KMS-11 (cell line): ENCODE results near the gene ATP10B.
A peak's percentile ranks its signal among the peaks of the same experiment; 100 is the strongest.

Source experiments
- H2AFZ ChIP-seq: fragments of 200-600 bp; sonication (generic); 2 replicates; pipeline ENCODE4 v1.6.1; 2016; ENCODE audit warnings: antibody characterized with exemption, mixed run types, low read depth
- H3K27ac ChIP-seq: fragments of 200-600 bp; sonication (generic); 2 replicates; pipeline ENCODE4 v1.6.1; 2016; ENCODE audit warnings: mild to moderate bottlenecking, mixed run types
- H3K27me3 ChIP-seq: fragments of 200-600 bp; sonication (generic); 2 replicates; pipeline ENCODE4 v1.6.1; 2017; ENCODE audit warnings: mild to moderate bottlenecking, low read depth, mixed run types, moderate library complexity; ENCODE audit not compliant: insufficient read depth
- H3K36me3 ChIP-seq: fragments of 200-600 bp; sonication (generic); 2 replicates; pipeline ENCODE4 v1.6.1; 2017; ENCODE audit warnings: mild to moderate bottlenecking, mixed run types; ENCODE audit not compliant: insufficient read depth
- H3K4me1 ChIP-seq: fragments of 200-600 bp; sonication (generic); 2 replicates; pipeline ENCODE4 v1.6.1; 2016; ENCODE audit warnings: mild to moderate bottlenecking, low read depth, mixed run types; ENCODE audit not compliant: poor library complexity, severe bottlenecking
- H3K4me2 ChIP-seq: fragments of 200-600 bp; sonication (generic); 2 replicates; pipeline ENCODE4 v1.7.0; 2016; ENCODE audit warnings: mild to moderate bottlenecking, mixed run types
- H3K4me3 ChIP-seq: fragments of 200-600 bp; sonication (generic); IDR thresholded peaks from 2 replicates; pipeline ENCODE4 v1.6.1; 2017; ENCODE audit warnings: low read depth, low read length, mixed read lengths; ENCODE audit not compliant: insufficient read depth
- H3K79me2 ChIP-seq: fragments of 200-600 bp; sonication (generic); 2 replicates; pipeline ENCODE4 v1.6.1; 2016; ENCODE audit warnings: low read depth, mixed run types; ENCODE audit not compliant: insufficient read depth
- H3K9ac ChIP-seq: fragments of 200-600 bp; sonication (generic); 2 replicates; pipeline ENCODE4 v1.6.1; 2016; ENCODE audit warnings: mild to moderate bottlenecking, mixed run types
- H4K20me1 ChIP-seq: fragments of 200-600 bp; sonication (generic); 2 replicates; pipeline ENCODE4 v1.6.1; 2016; ENCODE audit warnings: mild to moderate bottlenecking, mixed run types; ENCODE audit not compliant: insufficient read depth
- CTCF ChIP-seq: fragments of 200-600 bp; sonication (generic); conservative IDR thresholded peaks from 2 replicates; pipeline ENCODE4 v1.6.1; 2017; ENCODE audit warnings: low read depth, mild to moderate bottlenecking, antibody characterized with exemption, low read length, moderate library complexity, mixed read lengths

ATP10B gene

GRCh38 chr5:160767062-160767461 lies 84.9 kb downstream of the ATP10B start:
- H3K4me2 ChIP-seq: no peak overlapping the region
- H3K27ac ChIP-seq: no peak overlapping the region
- H3K4me1 ChIP-seq: no peaks in the 10 kb centered on the region
- H2AFZ ChIP-seq: no peak overlapping the region
- H3K36me3 ChIP-seq: no peaks in the 10 kb centered on the region
- no peaks in the 10 kb centered on the region for H4K20me1 ChIP-seq
- H3K79me2 ChIP-seq: no peaks in the 10 kb centered on the region
- TF ChIP-seq CTCF: no peak
- H3K4me3 ChIP-seq: no peak overlapping the region
- H3K9ac ChIP-seq: no peak overlapping the region
- no peaks in the 10 kb centered on the region for H3K27me3 ChIP-seq

- no peak overlapping the region for H2AFZ ChIP-seq
- H3K27ac ChIP-seq: no peak overlapping the region
- TF ChIP-seq CTCF: no peak
- H3K9ac ChIP-seq: no peak overlapping the region
- H3K36me3 ChIP-seq: no peaks in the 10 kb centered on the region
- H3K4me2 ChIP-seq: no peak overlapping the region
- H3K4me3 ChIP-seq: no peak overlapping the region
- H3K4me1 ChIP-seq: no peaks in the 10 kb centered on the region
- H4K20me1 ChIP-seq: no peaks in the 10 kb centered on the region
- H3K79me2 ChIP-seq: no peaks in the 10 kb centered on the region
- no peaks in the 10 kb centered on the region for H3K27me3 ChIP-seq
These were observed 92.0 kb downstream of the ATP10B start for GRCh38 chr5:160760008-160760407.

GRCh38 chr5:160757194-160757593 lies 94.8 kb downstream of the ATP10B start:
- Histone ChIP-seq H3K4me1 (peaks cover 5% of the 10 kb centered on the region), H3K79me2 (no peaks in the 10 kb centered on the region), H3K36me3 (no peaks in the 10 kb centered on the region), H3K4me2 (no peak overlapping the region), H3K27me3 (no peaks in the 10 kb centered on the region), H2AFZ (no peak overlapping the region), H3K9ac (no peak overlapping the region), H3K27ac (no peak overlapping the region), H3K4me3 (no peak overlapping the region), H4K20me1 (no peaks in the 10 kb centered on the region)
- no peak for TF ChIP-seq CTCF

GRCh38 chr5:160750938-160751657 lies 100.9 kb downstream of the ATP10B start:
- Histone ChIP-seq H3K4me1 (peaks cover 64% of the 10 kb centered on the region), H3K9ac (no peak overlapping the region)

More at GRCh38 chr5:160750938-160751657, 100.9 kb downstream of the ATP10B start:
- Histone ChIP-seq H3K79me2 (no peaks in the 10 kb centered on the region), H4K20me1 (no peaks in the 10 kb centered on the region), H3K4me3 (no peak overlapping the region), H3K4me2 (peak overlapping the region; percentile 68; the same call in 1 of the 2 replicates), H3K27ac (peak overlapping the region; percentile 94; the same call in 1 of the 2 replicates), H3K27me3 (no peaks in the 10 kb centered on the region), H3K36me3 (no peaks in the 10 kb centered on the region), H2AFZ (peak overlapping the region; percentile 14; the same call in 1 of the 2 replicates)
- TF ChIP-seq CTCF: no peak
